ENCODE data around the gene KRT6B.

KRT6B gene

DNA sequence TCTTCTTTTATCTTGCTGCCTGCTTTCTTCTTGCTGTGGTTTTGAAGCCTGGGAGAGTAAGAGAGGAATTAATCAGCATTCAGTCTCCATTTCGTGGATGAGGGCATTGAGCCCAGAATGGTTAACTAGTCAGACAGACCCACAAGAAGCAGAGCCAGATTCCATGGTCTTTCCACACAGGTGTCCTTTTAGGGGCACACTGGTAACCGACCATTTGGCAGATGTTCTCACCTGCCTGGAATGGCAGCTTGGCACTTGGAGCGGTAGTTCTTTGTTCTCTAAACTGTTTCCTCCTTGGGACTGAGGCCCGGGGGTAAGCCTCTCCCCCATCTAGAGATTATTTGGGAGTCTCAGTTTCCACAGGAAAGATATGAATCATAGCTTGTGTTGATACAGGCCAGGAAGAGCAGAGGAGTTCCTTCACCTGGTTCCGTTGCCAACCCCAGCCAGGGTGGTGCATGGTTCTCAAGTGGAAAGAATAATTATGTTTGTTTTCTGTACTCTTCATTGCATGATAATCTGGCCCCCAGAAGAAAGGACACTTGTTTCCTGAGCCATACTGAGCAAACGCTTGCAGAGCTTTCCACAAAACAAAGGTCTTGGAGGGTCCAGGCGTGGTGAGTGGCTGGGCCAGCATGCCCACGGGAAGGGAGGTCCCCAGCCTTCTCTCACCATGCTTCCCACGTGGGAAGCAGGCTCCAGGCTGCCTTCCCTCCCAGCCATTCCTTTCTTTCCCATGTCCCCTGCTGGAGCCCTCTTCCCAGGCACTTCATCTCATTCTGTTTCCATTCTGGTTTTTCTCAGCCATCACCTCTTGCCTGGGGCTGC lies 15.7 kb downstream of the KRT6B start:
- DNase-seq (ENCODE audit: low read depth) = no peak
- no peak overlapping the region for H3K4me3 ChIP-seq (ENCODE audit: low read depth, low read length)
- TF ChIP-seq, protein P1, sequence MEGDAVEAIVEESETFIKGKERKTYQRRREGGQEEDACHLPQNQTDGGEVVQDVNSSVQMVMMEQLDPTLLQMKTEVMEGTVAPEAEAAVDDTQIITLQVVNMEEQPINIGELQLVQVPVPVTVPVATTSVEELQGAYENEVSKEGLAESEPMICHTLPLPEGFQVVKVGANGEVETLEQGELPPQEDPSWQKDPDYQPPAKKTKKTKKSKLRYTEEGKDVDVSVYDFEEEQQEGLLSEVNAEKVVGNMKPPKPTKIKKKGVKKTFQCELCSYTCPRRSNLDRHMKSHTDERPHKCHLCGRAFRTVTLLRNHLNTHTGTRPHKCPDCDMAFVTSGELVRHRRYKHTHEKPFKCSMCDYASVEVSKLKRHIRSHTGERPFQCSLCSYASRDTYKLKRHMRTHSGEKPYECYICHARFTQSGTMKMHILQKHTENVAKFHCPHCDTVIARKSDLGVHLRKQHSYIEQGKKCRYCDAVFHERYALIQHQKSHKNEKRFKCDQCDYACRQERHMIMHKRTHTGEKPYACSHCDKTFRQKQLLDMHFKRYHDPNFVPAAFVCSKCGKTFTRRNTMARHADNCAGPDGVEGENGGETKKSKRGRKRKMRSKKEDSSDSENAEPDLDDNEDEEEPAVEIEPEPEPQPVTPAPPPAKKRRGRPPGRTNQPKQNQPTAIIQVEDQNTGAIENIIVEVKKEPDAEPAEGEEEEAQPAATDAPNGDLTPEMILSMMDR (conservative IDR thresholded peaks at IDR 0.05; ENCODE audit: low read depth, low read length) = no peak

DNA sequence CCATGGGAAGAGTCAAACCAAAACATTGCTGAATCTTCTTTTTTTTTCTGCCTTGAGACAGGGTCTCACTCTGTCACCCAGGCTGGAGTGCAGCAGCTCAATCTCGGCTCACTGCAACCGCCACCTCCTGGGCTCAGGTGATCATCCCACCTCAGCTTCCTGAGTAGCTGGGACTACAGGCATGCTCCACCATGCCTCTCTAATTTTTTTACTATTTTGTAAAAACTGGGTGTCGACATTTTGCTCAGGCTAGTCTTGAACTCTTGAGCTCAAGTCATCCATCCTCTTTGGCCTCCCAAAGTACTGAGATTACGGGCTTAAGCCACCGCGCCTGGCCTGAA lies 16.3 kb downstream of the KRT6B start:
- no peak for DNase-seq (ENCODE audit: low read depth)
- H3K4me3 ChIP-seq (ENCODE audit: low read depth, low read length) = no peak overlapping the region
- TF ChIP-seq, protein P1 (conservative IDR thresholded peaks at IDR 0.05; ENCODE audit: low read depth, low read length) = no peak

DNA sequence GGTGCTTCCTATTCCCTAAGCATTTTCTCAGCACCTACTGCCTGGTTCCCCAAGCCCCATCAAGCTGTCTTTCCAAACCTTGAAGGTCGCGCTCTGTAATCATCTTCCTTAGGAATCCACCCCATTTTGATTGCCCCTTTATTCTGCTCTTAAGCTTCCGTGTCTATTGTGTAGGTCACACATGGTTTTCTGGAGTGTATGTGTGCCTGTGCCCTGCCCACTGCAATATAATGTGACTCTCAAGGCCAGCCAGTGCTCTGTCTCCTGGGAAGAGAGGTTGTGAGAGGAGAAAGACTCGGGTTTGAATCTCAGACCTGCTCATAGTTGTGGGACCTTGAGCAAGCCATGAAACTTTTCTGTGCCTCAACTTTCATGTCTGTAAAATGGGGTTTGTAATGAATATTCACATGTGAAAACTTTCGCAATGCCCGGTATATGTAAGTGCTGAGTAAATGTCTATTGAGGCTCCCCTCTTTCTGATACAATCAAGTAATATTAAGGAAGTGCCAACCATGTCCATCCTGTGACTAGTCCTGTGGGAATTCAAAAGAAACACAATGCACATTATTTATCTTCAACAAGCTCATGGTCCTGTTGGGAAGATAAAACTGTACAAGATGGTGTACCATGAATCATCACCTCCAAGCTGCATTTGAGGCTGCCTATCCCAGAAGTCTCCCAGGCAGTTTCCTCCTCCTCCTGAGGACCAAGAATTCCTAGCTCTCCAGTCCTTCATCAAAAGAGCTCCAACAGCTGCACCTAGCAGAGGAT lies 17.0 kb downstream of the KRT6B start:
- TF ChIP-seq, protein P1 (conservative IDR thresholded peaks at IDR 0.05; ENCODE audit: low read depth, low read length) = no peak
- no peak for DNase-seq (ENCODE audit: low read depth)
- H3K4me3 ChIP-seq (ENCODE audit: low read depth, low read length) = no peak overlapping the region

DNA sequence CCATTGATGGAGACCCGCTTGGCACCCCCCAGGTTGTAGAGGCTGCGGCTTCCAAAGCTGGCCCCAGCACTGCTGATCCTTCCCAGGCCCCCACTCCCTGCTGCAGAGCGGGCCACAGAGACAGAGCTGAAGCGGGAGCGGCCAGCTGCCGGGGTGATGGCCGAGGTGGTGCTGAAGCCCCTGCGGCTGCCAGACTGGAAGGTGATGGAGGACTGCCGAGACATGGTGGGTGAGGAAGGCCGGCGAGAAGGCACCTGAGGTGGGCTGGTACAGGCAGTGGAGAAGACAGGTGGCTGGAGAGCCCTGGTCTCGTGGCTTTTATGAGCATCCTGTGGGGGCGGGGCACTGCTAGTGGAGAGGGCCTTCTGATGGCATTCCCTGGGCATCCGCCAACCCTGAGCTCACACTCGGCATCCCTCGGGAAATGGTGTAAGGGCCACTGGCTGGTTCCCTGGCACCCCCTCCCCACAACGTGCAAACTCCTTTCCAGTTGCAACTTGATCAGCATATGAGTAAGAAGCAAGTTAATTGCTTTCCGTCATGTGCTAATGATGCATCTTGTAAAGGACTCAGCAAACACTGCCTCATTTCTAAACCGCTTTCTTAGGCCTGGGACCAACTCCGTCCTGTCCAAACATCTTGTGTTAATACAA lies 17.7 kb downstream of the KRT6B start, which contains the start of gene KRT75:
Gene KRT75 (minus strand): TSS at position 291 of the 653 bp plus-strand sequence. CDS start 67 bp downstream, at position 224.
- TF ChIP-seq, protein P1 (conservative IDR thresholded peaks at IDR 0.05; ENCODE audit: low read depth, low read length) = no peak
- no peak within 1 kb of the TSS for H3K4me3 ChIP-seq (ENCODE audit: low read depth, low read length)
- no peak for DNase-seq (ENCODE audit: low read depth)

DNA sequence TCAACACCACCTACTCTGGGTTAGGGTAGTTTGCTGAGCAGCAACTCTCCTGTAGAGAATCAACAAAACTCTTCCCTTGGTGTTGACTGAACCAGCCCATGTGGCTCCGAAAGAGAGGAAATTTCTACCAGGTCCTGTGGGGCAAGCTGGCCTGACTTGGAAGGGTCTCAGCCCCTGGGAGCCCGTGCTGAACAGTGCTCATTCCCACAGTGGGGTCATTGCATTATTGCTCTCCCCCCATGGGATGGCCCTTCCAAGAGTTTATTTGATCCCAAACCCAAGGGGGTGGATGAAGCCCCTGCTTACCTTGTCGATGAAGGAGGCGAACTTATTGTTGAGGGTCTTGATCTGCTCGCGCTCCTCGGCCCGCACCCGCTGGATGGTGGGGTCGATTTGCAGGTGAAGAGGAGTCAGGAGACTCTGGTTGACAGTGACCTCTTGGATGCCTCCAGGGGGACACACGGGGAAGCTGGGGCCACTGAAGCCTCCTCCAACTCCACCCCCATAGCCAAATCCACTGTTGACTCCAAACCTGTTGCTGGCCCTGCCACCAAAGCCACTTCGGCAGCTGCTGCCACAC lies 18.4 kb downstream of the KRT6B start:
- DNase-seq (ENCODE audit: low read depth) = no peak
- TF ChIP-seq, protein P1 (conservative IDR thresholded peaks at IDR 0.05; ENCODE audit: low read depth, low read length) = no peak

DNA sequence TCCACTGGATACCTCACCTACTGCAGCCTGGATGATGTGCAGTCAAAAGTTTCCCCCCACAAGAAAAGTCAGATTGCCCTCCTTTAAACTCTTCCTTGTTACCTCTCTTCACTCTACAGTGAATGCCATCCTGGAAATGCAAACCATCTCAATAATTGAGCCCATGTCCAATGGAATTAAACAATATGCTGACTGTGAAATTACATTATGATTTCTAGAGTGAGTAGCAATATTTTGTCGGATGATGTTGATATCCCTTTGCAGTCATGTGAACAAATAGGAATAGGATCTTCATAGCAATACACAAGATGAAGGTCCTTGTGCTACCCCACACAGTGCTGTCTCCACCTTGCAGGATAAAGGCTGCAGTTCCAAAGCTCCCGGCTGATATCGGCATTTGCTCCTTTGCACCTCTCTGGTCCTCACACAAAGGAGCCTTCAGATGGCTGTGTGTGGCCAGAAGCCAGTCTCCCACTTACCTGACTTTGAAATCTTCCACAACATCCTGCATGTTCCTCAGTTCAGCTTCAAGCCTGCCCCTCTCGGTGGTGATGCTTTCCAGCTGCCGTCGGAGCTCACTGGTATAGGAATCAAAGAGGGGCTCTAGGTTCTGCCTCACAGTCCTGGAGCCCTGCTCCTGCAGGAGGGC lies 19.3 kb downstream of the KRT6B start:
- no peak overlapping the region for H3K4me3 ChIP-seq (ENCODE audit: low read depth, low read length)
- TF ChIP-seq, protein P1 (conservative IDR thresholded peaks at IDR 0.05; ENCODE audit: low read depth, low read length) = no peak
- DNase-seq (ENCODE audit: low read depth) = no peak

More for the DNA sequence above, 18.4 kb downstream of the KRT6B start:
- H3K4me3 ChIP-seq (ENCODE audit: low read depth, low read length) = no peak overlapping the region
